ENCODE measurements around the gene STK39. TPM values are rescaled to one million over a fixed set of nuclear protein-coding genes. Genes with fewer than 3 reads are reported as not detected.

Gene STK39
- total RNA-seq, 4 donors from 2014 or later = 35.3 to 58.0 (median 47.0) TPM

DNA sequence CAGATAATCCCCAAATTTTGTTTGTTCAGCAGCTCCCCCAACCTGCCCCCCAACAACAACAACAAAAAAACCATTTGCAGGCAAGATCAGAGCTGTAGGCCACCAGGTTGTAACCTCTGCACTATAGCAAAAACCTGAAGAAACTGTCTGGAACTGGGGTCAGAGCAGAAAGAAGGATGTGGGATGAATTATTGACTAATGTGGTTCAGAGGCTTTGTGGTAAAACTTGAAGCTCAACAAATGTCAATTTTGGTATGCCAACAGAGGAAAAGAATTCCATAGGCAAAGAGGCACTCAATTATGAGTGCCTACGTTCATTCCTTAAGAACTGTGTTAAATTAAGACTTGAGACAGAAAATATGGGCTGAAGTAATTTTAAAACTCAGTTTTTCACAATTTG is 255.1 kb downstream of the STK39 start:
- no peak for ATAC-seq
- Histone ChIP-seq H3K36me3 (no peaks in the 10 kb centered on the region), H3K4me3 (no peak overlapping the region), H3K27ac (no peak overlapping the region), H3K4me1 (no peaks in the 10 kb centered on the region), H3K9me3 (no peaks in the 10 kb centered on the region), H3K27me3 (no peaks in the 10 kb centered on the region)
- WGBS, 2 donors (ENCODE audit: low coverage in 1 of 2) = 91 to 100% methylated on average over 1 of the region's 1 CpG
- TF ChIP-seq POLR2A (IDR thresholded peaks at IDR 0.05) = no peak
- TF ChIP-seq CTCF (IDR thresholded peaks at IDR 0.05) = no peak
- no peak for TF ChIP-seq EP300 (IDR thresholded peaks at IDR 0.05)

GRCh38 chr2:167990062-167990461 is 257.3 kb downstream of the STK39 start:
- Histone ChIP-seq H3K9me3 (no peaks in the 10 kb centered on the region), H3K36me3 (no peaks in the 10 kb centered on the region), H3K4me3 (no peak overlapping the region), H3K27ac (no peak overlapping the region), H3K27me3 (no peaks in the 10 kb centered on the region), H3K4me1 (no peaks in the 10 kb centered on the region)
- no peak for TF ChIP-seq POLR2AphosphoS5 (IDR thresholded peaks at IDR 0.05)
- TF ChIP-seq CTCF (IDR thresholded peaks at IDR 0.05) = no peak
- no peak for TF ChIP-seq EP300 (IDR thresholded peaks at IDR 0.05)
- TF ChIP-seq POLR2A (IDR thresholded peaks at IDR 0.05) = no peak
- ATAC-seq = no peak
- WGBS, 2 donors (ENCODE audit: low coverage in 1 of 2) = 74 to 85% methylated on average over 4 of the region's 4 CpGs

- Histone ChIP-seq H3K27me3 (no peaks in the 10 kb centered on the region), H3K27ac (no peak overlapping the region), H3K4me3 (no peak overlapping the region), H3K4me1 (no peaks in the 10 kb centered on the region), H3K36me3 (peaks cover 0 to 7% of the 10 kb centered on the region in 2 donors), H3K9me3 (no peaks in the 10 kb centered on the region)
- WGBS, 2 donors (ENCODE audit: low coverage in 1 of 2) = 70 to 100% methylated on average over 2 of the region's 2 CpGs
- no peak for ATAC-seq
- TF ChIP-seq CTCF (IDR thresholded peaks at IDR 0.05) = no peak
- TF ChIP-seq EP300 (IDR thresholded peaks at IDR 0.05) = no peak
- TF ChIP-seq POLR2A (IDR thresholded peaks at IDR 0.05) = no peak
- no peak for TF ChIP-seq POLR2AphosphoS5 (IDR thresholded peaks at IDR 0.05)
These were observed 259.1 kb downstream of the STK39 start for GRCh38 chr2:167988296-167988695.

DNA sequence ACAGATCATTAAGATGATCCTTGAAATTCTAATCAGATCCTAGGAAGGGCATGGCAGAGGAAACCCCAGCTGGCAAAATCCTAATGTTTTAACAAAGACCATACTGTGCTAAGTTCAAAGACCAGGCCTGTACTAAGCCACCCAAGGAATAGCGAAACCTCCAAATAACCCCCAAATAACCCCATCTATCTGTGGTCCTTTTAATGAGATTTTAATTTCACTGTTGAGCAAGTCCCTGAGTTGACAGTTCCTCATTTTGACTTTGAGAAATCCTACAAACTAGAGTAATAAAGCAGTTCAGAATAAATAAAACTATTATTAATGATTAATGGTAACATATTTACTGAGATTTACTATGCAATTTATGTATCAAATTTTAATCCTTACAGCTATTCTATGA is 259.8 kb downstream of the STK39 start:
- peaks cover 0 to 7% of the 10 kb centered on the region in 2 donors for H3K36me3 ChIP-seq

More for the DNA sequence above, 259.8 kb downstream of the STK39 start:
- no peaks in the 10 kb centered on the region for H3K9me3 ChIP-seq
- 75 to 90% methylated on average over 1 of the region's 1 CpG for WGBS, 2 donors (ENCODE audit: low coverage in 1 of 2)
- H3K27me3 ChIP-seq = no peaks in the 10 kb centered on the region
- no peak overlapping the region for H3K4me3 ChIP-seq
- H3K27ac ChIP-seq = no peak overlapping the region
- no peaks in the 10 kb centered on the region for H3K4me1 ChIP-seq
- ATAC-seq = no peak
- TF ChIP-seq CTCF (IDR thresholded peaks at IDR 0.05) (no peak), EP300 (IDR thresholded peaks at IDR 0.05) (no peak), POLR2A (IDR thresholded peaks at IDR 0.05) (no peak), POLR2AphosphoS5 (IDR thresholded peaks at IDR 0.05) (no peak)
